ENCODE results near the gene B4GALNT4. TPM values are rescaled to one million over a fixed set of nuclear protein-coding genes. Genes with fewer than 3 reads are reported as not detected.

The B4GALNT4 gene
- total RNA-seq, 2 donors from 2014 or later: 2.1 to 2.7 TPM

Other genes starting within 250 kb of the B4GALNT4 start
- gene SCGB1C1, start 176.4 kb upstream of the B4GALNT4 start, total RNA-seq: not detected
- gene BET1L, start 162.1 kb upstream of the B4GALNT4 start, total RNA-seq: 10 to 100 TPM; 64.6 to 76.8 TPM
- gene RIC8A, start 161.8 kb upstream of the B4GALNT4 start, total RNA-seq: 100 to 1,000 TPM; 118 to 134 TPM
- 10 to 100 TPM; 36.5 to 39.0 TPM for gene SIRT3, start 133.2 kb upstream of the B4GALNT4 start, total RNA-seq
- gene PSMD13, start 132.5 kb upstream of the B4GALNT4 start, total RNA-seq: 100 to 1,000 TPM; 133 to 174 TPM
- 1 to 10 TPM; 1.5 to 3.2 TPM for gene NLRP6, start 91.1 kb upstream of the B4GALNT4 start, total RNA-seq
- 100 to 1,000 TPM; 161 to 273 TPM for gene PGGHG, start 80.4 kb upstream of the B4GALNT4 start, total RNA-seq
- not detected for gene IFITM5, start 70.0 kb upstream of the B4GALNT4 start, total RNA-seq
- gene IFITM2, start 61.7 kb upstream of the B4GALNT4 start, total RNA-seq: 100 to 1,000 TPM; 542 to 639 TPM
- gene IFITM1, start 55.5 kb upstream of the B4GALNT4 start, total RNA-seq: 100 to 1,000 TPM; 306 to 384 TPM
- gene IFITM3, start 48.6 kb upstream of the B4GALNT4 start, total RNA-seq: 10 to 100 TPM; 24.4 to 75.8 TPM
- gene PKP3, start 24.7 kb downstream of the B4GALNT4 start, total RNA-seq: 1 to 10 TPM in 1 of 2 donors, under 1 TPM in 1; 0.16 to 1.2 TPM
- 10 to 100 TPM; 59.3 to 68.4 TPM for gene SIGIRR, start 45.5 kb downstream of the B4GALNT4 start, total RNA-seq
- 10 to 100 TPM; 34.3 to 56.5 TPM for gene ANO9, start 72.5 kb downstream of the B4GALNT4 start, total RNA-seq
- 10 to 100 TPM; 20.6 to 22.5 TPM for gene PTDSS2, start 80.8 kb downstream of the B4GALNT4 start, total RNA-seq
- gene RNH1, start 137.7 kb downstream of the B4GALNT4 start, total RNA-seq: 10 to 100 TPM; 88.9 to 95.3 TPM
- gene HRAS, start 166.1 kb downstream of the B4GALNT4 start, total RNA-seq: 10 to 100 TPM; 28.8 to 40.1 TPM
- gene LRRC56, start 168.0 kb downstream of the B4GALNT4 start, total RNA-seq: 1 to 10 TPM; 1.2 to 3.1 TPM
- 1 to 10 TPM; 3.1 to 5.5 TPM for gene LMNTD2, start 191.2 kb downstream of the B4GALNT4 start, total RNA-seq
- 10 to 100 TPM; 13.5 to 14.2 TPM for gene RASSF7, start 191.5 kb downstream of the B4GALNT4 start, total RNA-seq
- gene PHRF1, start 207.0 kb downstream of the B4GALNT4 start, total RNA-seq: 10 to 100 TPM; 29.7 to 31.0 TPM
- 10 to 100 TPM; 46.7 to 95.8 TPM for gene IRF7, start 246.5 kb downstream of the B4GALNT4 start, total RNA-seq